ENCODE measurements around the gene BRD4.

Gene BRD4

GRCh38 chr19:15307169-15307568 lies 25.2 kb downstream of the BRD4 start:
- no peak for DNase-seq

GRCh38 chr19:15305582-15306334 lies 26.6 kb downstream of the BRD4 start:
- DNase-seq: no peak

- DNase-seq: peak; percentile 31
Measured at GRCh38 chr19:15304140-15304705, 28.1 kb downstream of the BRD4 start.

GRCh38 chr19:15303105-15303780 lies 29.1 kb downstream of the BRD4 start:
- no peak for DNase-seq

- peak; percentile 24 for DNase-seq
Measured at GRCh38 chr19:15300533-15301197, 31.7 kb downstream of the BRD4 start.

DNA sequence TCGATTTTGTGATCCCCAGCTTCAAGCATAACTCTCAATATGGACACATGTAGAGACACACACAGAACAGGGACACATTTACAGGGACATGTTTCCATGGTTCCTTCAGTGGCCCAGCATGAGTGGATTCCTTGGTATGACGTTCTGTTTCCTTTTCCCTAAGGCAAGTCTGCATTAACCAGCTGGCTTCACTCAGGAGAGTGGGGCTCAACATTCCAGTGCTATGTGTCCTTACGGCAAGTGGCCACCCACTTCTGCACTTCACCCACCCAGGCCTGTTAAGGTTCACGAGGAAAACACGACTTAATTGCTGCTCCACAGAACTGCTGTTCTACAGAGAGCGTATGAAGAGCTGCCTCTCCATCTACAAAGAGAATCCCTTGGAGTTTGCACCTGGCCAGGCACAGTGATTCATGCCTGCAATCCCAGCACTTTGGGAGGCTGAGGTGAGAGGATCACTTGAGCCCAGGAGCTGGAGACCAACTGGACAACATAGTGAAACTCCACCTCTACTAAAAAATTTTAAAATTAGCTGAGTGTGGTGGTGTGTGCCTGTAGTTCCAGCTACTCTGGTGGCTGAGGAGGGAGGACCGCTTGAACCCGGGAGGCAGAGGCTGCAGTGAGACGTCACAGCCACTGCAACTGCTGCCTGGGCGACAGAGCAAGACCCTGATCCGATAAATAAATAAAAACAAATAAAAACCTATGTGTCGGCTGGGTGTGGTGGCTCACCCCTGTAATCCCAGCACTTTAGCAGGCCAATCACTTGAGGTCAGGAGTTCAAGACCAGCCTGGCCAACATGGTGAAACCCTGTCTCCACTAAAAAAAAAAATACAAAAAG lies 32.5 kb downstream of the BRD4 start:
- DNase-seq: no peak

- DNase-seq: no peak
Measured at GRCh38 chr19:15298847-15299567, 33.3 kb downstream of the BRD4 start.

GRCh38 chr19:15297416-15298224 lies 34.7 kb downstream of the BRD4 start:
- DNase-seq: no peak

GRCh38 chr19:15296841-15297415 lies 35.4 kb downstream of the BRD4 start:
- no peak for DNase-seq

GRCh38 chr19:15296353-15296752 lies 36.0 kb downstream of the BRD4 start:
- no peak for DNase-seq

DNA sequence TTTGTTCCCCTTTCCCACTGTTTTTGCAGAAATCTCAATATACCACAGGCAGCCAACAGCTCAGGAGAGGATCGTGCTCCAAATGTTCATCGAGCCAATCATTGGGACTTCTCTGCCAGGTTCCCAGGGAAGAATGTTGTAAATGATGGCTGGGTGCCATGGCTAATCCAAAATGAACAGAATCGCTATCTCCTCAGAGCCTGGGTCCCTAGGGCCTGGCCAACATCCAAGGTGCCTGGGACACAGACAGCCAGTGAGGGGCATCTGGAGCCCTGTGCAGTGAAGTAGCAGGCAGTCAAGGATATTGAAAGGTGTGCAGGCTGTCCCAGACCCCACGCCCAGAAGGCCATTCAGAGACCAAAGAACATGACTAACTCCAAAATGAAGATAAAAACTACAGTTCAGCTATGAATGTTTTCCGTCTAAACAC lies 37.8 kb downstream of the BRD4 start:
- DNase-seq: no peak

GRCh38 chr19:15293781-15294491 lies 38.4 kb downstream of the BRD4 start:
- DNase-seq: no peak

DNA sequence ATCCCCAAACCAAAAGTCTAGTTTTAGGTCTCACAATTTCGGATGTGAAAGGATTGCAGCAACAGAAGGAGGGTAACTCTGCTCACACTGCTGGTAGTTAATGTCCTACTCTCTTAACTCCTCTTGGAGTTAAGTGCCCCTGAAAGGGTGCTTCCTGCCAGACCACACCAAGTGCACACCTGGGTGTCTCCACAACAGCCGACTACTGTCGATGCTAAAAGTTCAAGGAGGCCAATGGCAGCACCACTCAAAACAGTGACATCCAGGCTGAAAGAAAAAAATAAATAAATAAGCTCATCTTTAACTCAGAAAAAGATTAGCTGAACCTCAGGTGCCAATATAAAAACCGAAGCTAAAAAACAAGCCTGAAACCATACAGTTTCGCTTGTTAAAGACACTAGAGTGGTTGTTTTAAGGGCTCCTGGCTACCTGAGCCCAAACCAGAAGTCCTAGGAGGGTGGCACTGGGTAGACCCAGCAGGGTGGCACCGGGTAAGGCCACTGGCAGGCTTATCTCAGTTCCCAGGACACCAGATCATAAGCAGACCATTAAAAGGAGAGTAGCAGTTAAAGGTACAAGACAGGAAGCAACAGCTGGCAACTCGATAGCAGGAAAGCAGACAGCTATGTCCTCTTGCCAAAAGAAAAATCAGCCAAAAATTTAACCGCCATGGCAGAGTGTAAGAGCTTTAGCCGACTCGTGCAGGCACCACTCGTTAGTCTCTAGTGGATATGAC lies 39.3 kb downstream of the BRD4 start:
- no peak for DNase-seq

- no peak for DNase-seq
Measured at GRCh38 chr19:15292140-15292539, 40.2 kb downstream of the BRD4 start.

GRCh38 chr19:15291548-15292021 lies 40.8 kb downstream of the BRD4 start:
- no peak for DNase-seq

DNA sequence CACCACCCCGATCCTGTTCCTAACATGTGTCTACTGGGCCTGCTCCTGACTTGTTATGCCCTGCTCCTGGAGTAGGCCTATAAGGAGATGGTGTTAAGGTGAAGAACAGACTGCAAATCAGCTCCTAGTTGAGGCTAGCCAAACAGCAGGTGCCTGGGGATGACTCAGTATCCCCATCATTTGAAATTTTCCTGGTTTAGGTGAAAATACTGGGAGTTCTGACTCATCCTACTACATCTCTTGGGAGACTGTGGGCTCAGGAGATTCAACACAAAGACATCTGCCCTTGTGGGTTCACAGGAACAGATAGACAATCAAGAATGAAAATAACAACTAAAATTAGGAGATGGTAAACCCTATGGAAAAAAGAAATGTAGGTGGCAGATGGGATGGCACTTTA lies 41.2 kb downstream of the BRD4 start:
- no peak for DNase-seq

DNA sequence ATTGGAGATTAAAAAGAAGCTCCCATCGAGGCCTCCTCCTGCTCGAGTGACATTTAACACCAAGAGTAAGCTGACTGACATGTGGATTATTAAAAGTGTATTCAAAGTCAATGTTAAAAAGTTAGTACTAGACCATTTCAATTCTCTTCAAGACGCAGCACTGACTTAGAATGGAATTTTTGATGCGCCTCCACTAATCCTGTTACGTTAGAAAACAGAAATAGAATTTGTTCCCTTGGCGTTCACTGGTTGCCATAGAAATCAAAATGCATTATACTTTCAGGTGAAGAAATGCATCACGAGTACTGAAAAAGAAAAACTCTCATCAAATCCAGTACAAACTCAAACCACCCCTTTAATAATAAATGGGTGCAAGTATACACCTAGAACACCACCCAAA lies 42.2 kb downstream of the BRD4 start:
- no peak for DNase-seq

- DNase-seq: no peak
Measured at GRCh38 chr19:15289673-15290072, 42.7 kb downstream of the BRD4 start.

Measured in activated naive CD4-positive, alpha-beta T cell treated with anti-CD3 and anti-CD28 coated beads, Interleukin-2, amount 50 U/mL, for 16 hours (primary cell).